ENCODE results near the gene KCNQ1. TPM values are rescaled to one million over a fixed set of nuclear protein-coding genes. Genes with fewer than 3 reads are reported as not detected.

The KCNQ1 gene
- total and polyA plus RNA-seq, 9 of the 15 experiments (the other 6 are each of a cell fraction or from before 2014, with no cell fraction given) = 0.44 TPM; not detected in 8

DNA sequence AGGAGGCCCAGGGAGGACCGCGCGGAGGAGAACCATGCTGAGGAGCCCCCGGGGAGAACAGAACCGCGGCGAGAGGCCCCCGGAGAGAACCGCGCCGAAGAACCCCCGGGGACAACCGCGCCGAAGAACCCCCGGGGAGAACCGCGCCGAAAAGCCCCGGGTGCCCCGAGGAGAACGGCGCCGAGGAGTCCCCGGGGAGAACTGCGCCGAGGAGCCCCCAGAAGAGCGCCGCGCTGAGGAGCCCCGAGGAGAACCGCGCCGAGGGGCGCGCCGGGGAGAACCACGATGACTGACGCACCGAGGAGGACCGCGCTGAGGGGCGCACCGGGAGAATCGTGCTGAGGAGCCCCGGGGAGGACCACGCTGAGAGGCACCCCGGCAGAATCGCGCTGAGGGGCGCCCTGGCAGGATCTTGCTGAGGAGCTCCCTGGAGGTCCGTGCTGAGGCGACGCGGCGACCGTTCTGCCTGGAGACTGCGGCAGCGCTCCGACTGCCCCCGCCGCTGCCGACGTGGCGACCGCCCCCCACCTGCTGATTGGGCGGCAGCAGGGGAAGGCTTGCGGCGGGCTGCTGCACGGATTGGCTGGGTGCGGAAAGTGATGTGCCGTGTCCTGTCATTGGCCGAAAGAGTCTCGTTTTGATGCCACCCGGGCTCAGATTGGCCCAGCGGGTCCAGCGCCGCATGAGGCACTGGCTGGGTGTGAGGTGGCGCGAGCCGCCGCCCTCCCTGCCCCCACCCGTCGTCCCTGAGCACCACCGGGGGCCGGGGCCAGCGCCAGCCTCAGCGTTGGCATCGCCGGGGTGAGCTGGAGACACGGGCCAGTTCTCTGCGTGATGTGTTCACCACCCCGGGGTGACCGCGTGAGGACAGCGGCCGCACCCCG is 255.0 kb downstream of the KCNQ1 start, which contains the start of gene KCNQ1OT1 (continued):
- TF ChIP-seq, protein P1, sequence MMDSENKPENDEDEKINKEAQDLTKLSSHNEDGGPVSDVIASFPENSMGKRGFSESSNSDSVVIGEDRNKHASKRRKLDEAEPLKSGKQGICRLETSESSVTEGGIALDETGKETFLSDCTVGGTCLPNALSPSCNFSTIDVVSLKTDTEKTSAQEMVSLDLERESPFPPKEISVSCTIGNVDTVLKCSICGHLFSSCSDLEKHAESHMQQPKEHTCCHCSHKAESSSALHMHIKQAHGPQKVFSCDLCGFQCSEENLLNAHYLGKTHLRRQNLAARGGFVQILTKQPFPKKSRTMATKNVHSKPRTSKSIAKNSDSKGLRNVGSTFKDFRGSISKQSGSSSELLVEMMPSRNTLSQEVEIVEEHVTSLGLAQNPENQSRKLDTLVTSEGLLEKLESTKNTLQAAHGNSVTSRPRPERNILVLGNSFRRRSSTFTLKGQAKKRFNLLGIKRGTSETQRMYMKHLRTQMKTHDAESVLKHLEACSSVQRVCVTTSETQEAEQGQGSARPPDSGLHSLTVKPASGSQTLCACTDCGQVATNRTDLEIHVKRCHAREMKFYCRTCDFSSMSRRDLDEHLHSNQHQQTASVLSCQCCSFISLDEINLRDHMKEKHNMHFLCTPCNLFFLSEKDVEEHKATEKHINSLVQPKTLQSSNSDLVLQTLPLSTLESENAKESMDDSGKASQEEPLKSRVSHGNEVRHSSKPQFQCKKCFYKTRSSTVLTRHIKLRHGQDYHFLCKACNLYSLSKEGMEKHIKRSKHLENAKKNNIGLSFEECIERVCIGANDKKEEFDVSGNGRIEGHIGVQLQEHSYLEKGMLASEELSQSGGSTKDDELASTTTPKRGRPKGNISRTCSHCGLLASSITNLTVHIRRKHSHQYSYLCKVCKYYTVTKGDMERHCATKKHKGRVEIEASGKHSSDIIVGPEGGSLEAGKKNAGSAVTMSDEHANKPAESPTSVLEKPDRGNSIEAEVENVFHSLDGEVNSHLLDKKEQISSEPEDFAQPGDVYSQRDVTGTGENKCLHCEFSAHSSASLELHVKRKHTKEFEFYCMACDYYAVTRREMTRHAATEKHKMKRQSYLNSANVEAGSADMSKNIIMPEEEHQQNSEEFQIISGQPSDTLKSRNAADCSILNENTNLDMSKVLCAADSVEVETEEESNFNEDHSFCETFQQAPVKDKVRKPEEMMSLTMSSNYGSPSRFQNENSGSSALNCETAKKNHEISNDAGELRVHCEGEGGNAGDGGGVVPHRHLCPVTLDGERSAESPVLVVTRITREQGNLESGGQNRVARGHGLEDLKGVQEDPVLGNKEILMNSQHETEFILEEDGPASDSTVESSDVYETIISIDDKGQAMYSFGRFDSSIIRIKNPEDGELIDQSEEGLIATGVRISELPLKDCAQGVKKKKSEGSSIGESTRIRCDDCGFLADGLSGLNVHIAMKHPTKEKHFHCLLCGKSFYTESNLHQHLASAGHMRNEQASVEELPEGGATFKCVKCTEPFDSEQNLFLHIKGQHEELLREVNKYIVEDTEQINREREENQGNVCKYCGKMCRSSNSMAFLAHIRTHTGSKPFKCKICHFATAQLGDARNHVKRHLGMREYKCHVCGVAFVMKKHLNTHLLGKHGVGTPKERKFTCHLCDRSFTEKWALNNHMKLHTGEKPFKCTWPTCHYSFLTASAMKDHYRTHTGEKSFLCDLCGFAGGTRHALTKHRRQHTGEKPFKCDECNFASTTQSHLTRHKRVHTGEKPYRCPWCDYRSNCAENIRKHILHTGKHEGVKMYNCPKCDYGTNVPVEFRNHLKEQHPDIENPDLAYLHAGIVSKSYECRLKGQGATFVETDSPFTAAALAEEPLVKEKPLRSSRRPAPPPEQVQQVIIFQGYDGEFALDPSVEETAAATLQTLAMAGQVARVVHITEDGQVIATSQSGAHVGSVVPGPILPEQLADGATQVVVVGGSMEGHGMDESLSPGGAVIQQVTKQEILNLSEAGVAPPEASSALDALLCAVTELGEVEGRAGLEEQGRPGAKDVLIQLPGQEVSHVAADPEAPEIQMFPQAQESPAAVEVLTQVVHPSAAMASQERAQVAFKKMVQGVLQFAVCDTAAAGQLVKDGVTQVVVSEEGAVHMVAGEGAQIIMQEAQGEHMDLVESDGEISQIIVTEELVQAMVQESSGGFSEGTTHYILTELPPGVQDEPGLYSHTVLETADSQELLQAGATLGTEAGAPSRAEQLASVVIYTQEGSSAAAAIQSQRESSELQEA (IDR thresholded peaks at IDR 0.05; ENCODE audit: low read depth) = no peak
- no peak for TF ChIP-seq MCM5 (IDR thresholded peaks at IDR 0.05; ENCODE audit: low read depth)
- no peak for TF ChIP-seq SREBF1 (IDR thresholded peaks at IDR 0.05; ENCODE audit: borderline replicate concordance, low read depth, low read length)
- TF ChIP-seq, protein P2, sequence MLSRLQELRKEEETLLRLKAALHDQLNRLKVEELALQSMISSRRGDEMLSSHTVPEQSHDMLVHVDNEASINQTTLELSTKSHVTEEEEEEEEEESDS (CRISPR knock-in tag; IDR thresholded peaks at IDR 0.05) = no peak
- TF ChIP-seq RCOR1 (IDR thresholded peaks at IDR 0.05; ENCODE audit: borderline replicate concordance in 1 of 2, low read depth in 2 of 2, low read length in 2 of 2) = peak in 1 of 2 experiments; percentile 35; a peak in 1 of 4 replicates
- TF ChIP-seq, protein P3, sequence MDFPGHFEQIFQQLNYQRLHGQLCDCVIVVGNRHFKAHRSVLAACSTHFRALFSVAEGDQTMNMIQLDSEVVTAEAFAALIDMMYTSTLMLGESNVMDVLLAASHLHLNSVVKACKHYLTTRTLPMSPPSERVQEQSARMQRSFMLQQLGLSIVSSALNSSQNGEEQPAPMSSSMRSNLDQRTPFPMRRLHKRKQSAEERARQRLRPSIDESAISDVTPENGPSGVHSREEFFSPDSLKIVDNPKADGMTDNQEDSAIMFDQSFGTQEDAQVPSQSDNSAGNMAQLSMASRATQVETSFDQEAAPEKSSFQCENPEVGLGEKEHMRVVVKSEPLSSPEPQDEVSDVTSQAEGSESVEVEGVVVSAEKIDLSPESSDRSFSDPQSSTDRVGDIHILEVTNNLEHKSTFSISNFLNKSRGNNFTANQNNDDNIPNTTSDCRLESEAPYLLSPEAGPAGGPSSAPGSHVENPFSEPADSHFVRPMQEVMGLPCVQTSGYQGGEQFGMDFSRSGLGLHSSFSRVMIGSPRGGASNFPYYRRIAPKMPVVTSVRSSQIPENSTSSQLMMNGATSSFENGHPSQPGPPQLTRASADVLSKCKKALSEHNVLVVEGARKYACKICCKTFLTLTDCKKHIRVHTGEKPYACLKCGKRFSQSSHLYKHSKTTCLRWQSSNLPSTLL (IDR thresholded peaks at IDR 0.05) = no peak
- TF ChIP-seq, protein P4, sequence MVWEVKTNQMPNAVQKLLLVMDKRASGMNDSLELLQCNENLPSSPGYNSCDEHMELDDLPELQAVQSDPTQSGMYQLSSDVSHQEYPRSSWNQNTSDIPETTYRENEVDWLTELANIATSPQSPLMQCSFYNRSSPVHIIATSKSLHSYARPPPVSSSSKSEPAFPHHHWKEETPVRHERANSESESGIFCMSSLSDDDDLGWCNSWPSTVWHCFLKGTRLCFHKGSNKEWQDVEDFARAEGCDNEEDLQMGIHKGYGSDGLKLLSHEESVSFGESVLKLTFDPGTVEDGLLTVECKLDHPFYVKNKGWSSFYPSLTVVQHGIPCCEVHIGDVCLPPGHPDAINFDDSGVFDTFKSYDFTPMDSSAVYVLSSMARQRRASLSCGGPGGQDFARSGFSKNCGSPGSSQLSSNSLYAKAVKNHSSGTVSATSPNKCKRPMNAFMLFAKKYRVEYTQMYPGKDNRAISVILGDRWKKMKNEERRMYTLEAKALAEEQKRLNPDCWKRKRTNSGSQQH (CRISPR knock-in tag; IDR thresholded peaks at IDR 0.05) = no peak
- TF ChIP-seq SIN3A (IDR thresholded peaks at IDR 0.05; ENCODE audit: borderline replicate concordance in 2 of 2, control insufficient read depth in 1 of 2, low read depth in 2 of 2, low read length in 2 of 2) = no peak; a peak in 1 of 4 replicates
- TF ChIP-seq, protein P5, sequence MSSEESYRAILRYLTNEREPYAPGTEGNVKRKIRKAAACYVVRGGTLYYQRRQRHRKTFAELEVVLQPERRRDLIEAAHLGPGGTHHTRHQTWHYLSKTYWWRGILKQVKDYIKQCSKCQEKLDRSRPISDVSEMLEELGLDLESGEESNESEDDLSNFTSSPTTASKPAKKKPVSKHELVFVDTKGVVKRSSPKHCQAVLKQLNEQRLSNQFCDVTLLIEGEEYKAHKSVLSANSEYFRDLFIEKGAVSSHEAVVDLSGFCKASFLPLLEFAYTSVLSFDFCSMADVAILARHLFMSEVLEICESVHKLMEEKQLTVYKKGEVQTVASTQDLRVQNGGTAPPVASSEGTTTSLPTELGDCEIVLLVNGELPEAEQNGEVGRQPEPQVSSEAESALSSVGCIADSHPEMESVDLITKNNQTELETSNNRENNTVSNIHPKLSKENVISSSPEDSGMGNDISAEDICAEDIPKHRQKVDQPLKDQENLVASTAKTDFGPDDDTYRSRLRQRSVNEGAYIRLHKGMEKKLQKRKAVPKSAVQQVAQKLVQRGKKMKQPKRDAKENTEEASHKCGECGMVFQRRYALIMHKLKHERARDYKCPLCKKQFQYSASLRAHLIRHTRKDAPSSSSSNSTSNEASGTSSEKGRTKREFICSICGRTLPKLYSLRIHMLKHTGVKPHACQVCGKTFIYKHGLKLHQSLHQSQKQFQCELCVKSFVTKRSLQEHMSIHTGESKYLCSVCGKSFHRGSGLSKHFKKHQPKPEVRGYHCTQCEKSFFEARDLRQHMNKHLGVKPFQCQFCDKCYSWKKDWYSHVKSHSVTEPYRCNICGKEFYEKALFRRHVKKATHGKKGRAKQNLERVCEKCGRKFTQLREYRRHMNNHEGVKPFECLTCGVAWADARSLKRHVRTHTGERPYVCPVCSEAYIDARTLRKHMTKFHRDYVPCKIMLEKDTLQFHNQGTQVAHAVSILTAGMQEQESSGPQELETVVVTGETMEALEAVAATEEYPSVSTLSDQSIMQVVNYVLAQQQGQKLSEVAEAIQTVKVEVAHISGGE (CRISPR knock-in tag; IDR thresholded peaks at IDR 0.05) = peak in 2 of 3 experiments; percentile 14 to 31; a peak in 1 of 6 replicates
